ENCODE results near the gene EFNA5.

Gene EFNA5

DNA sequence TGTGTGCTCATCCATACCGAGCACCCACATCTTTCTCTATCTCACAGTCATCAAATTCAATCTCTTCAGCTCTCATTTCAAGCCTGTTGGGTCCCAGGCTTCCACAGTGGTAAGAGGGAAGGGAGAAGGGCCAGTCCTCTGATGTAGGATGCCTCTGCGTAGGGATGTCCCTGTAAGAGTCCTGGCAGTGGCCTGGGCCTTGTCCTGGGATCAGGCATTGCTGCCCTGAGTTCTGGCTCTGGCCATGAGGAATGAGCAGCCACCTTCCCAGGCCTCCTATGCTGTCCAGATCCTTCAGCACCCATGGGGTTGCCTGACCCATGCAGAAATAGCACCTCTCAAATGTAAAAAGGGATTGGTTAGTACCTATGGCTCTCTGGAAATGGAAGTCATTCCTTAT lies 121.2 kb downstream of the EFNA5 start:
- no peaks in the 10 kb centered on the region for H3K4me1 Mint-ChIP-seq (ENCODE audit: low read depth)
- H3K27ac Mint-ChIP-seq, result no peak overlapping the region
- H3K4me3 Mint-ChIP-seq, result no peak overlapping the region
- peaks cover 4% of the 10 kb centered on the region for H3K27me3 Mint-ChIP-seq (ENCODE audit: low read depth)
- H3K36me3 Mint-ChIP-seq (ENCODE audit: low read depth), result no peaks in the 10 kb centered on the region
- H3K9me3 Mint-ChIP-seq, result no peaks in the 10 kb centered on the region

DNA sequence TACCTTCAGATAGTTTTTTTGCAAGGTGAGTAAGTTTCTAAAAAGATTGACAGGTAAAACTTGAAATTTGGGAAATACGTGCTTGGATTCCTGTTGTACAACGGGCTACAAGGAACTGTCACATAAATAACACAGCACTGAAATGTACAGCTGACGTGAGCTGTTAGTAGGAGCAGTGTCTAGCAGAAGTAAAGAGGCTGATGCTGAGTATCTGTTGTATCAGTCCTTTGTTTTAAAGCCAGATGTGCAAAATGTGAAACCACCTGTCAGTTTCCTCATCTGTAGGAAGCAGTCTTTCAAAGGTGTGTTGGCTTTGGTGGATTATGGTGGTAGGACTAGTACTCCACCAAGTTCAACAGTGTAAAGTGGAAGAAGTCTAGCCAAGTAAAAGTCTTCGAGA lies 122.3 kb downstream of the EFNA5 start:
- no peaks in the 10 kb centered on the region for H3K4me1 Mint-ChIP-seq (ENCODE audit: low read depth)

DNA sequence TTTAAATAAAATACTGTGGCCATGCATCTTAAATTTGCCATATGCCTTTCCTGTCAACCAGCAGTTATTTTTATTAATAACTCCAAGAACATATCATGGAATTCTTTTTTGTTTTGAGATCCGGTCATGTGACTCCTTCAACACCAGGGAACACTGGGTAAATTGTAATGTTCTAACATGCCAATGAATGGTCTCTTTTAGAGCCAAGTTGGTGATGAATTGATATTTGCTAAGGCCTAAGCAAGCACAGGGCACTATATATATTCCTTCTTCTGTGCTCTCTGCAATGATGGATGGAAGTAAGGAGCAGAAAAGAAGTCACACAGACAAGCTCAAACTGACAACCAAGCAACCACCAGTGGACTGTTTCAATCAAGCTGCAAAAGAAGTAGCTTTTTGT lies 124.0 kb downstream of the EFNA5 start:
- Mint-ChIP-seq H3K27me3 (ENCODE audit: low read depth) (no peaks in the 10 kb centered on the region), H3K27ac (no peak overlapping the region), H3K9me3 (no peaks in the 10 kb centered on the region), H3K36me3 (ENCODE audit: low read depth) (no peaks in the 10 kb centered on the region), H3K4me1 (ENCODE audit: low read depth) (no peaks in the 10 kb centered on the region), H3K4me3 (no peak overlapping the region)

More for the DNA sequence above, 122.3 kb downstream of the EFNA5 start:
- no peak overlapping the region for H3K27ac Mint-ChIP-seq
- H3K4me3 Mint-ChIP-seq, result no peak overlapping the region
- no peaks in the 10 kb centered on the region for H3K27me3 Mint-ChIP-seq (ENCODE audit: low read depth)
- H3K36me3 Mint-ChIP-seq (ENCODE audit: low read depth), result no peaks in the 10 kb centered on the region
- no peaks in the 10 kb centered on the region for H3K9me3 Mint-ChIP-seq

GRCh38 chr5:107545486-107545885 lies 125.3 kb downstream of the EFNA5 start:
- Mint-ChIP-seq H3K4me1 (ENCODE audit: low read depth) (no peaks in the 10 kb centered on the region), H3K27ac (no peak overlapping the region), H3K9me3 (no peaks in the 10 kb centered on the region), H3K27me3 (ENCODE audit: low read depth) (no peaks in the 10 kb centered on the region), H3K36me3 (ENCODE audit: low read depth) (no peaks in the 10 kb centered on the region), H3K4me3 (no peak overlapping the region)

- H3K27me3 Mint-ChIP-seq (ENCODE audit: low read depth), result no peaks in the 10 kb centered on the region
- no peak overlapping the region for H3K27ac Mint-ChIP-seq
- no peaks in the 10 kb centered on the region for H3K36me3 Mint-ChIP-seq (ENCODE audit: low read depth)
- no peaks in the 10 kb centered on the region for H3K4me1 Mint-ChIP-seq (ENCODE audit: low read depth)
- H3K9me3 Mint-ChIP-seq, result no peaks in the 10 kb centered on the region
- no peak overlapping the region for H3K4me3 Mint-ChIP-seq
Observed at GRCh38 chr5:107544967-107545366, 125.8 kb downstream of the EFNA5 start.

DNA sequence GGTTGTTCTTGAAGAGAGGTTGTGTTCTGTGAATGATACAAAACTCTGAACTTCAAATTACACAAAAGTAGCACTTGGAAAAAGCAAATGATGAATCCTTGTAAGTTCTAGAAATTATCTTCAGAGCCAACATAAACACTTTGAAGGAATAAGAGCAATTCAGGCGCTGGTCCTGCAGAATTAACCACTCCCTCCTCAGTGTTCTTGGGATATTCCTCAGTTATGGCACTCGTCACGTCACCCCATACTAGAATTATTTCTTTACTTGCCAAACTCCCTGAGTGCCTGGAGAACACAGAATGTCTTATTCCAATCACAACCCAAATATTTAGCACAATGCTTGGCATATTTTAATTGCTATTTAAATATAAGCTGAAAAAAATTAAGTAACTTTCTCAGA lies 126.3 kb downstream of the EFNA5 start:
- no peaks in the 10 kb centered on the region for H3K36me3 Mint-ChIP-seq (ENCODE audit: low read depth)
- H3K9me3 Mint-ChIP-seq, result no peaks in the 10 kb centered on the region
- no peaks in the 10 kb centered on the region for H3K4me1 Mint-ChIP-seq (ENCODE audit: low read depth)
- H3K27ac Mint-ChIP-seq, result no peak overlapping the region
- no peak overlapping the region for H3K4me3 Mint-ChIP-seq
- no peaks in the 10 kb centered on the region for H3K27me3 Mint-ChIP-seq (ENCODE audit: low read depth)

GRCh38 chr5:107543868-107544267 lies 126.9 kb downstream of the EFNA5 start:
- no peaks in the 10 kb centered on the region for H3K36me3 Mint-ChIP-seq (ENCODE audit: low read depth)
- no peaks in the 10 kb centered on the region for H3K27me3 Mint-ChIP-seq (ENCODE audit: low read depth)
- H3K4me3 Mint-ChIP-seq, result no peak overlapping the region
- no peak overlapping the region for H3K27ac Mint-ChIP-seq
- H3K4me1 Mint-ChIP-seq (ENCODE audit: low read depth), result no peaks in the 10 kb centered on the region
- H3K9me3 Mint-ChIP-seq, result no peaks in the 10 kb centered on the region

DNA sequence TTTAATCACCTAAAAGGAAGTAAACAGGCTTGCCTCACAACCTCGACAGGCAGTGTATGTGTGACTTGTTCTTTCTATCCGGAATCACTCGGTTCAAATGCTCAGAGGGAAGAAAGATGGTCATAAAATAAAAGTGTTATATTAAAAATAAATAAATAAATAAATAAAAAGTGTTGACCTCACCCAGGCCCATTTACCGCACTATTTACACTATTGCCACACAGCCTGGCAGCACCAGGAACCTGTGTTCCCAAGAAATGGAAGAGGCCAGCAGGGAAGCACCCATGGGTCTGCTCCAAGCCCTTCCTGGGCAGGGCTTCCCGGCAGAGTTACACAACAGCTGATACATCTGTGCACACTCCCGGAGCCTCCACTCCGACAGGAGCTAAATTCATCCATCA lies 127.9 kb downstream of the EFNA5 start:
- Mint-ChIP-seq H3K27ac (no peak overlapping the region), H3K4me3 (no peak overlapping the region), H3K36me3 (ENCODE audit: low read depth) (no peaks in the 10 kb centered on the region), H3K4me1 (ENCODE audit: low read depth) (peaks cover 5% of the 10 kb centered on the region), H3K27me3 (ENCODE audit: low read depth) (no peaks in the 10 kb centered on the region), H3K9me3 (no peaks in the 10 kb centered on the region)

GRCh38 chr5:107542428-107542827 lies 128.3 kb downstream of the EFNA5 start:
- no peaks in the 10 kb centered on the region for H3K9me3 Mint-ChIP-seq
- H3K27me3 Mint-ChIP-seq (ENCODE audit: low read depth), result no peaks in the 10 kb centered on the region
- no peak overlapping the region for H3K4me3 Mint-ChIP-seq
- H3K27ac Mint-ChIP-seq, result no peak overlapping the region
- peaks cover 5% of the 10 kb centered on the region for H3K4me1 Mint-ChIP-seq (ENCODE audit: low read depth)
- H3K36me3 Mint-ChIP-seq (ENCODE audit: low read depth), result no peaks in the 10 kb centered on the region

DNA sequence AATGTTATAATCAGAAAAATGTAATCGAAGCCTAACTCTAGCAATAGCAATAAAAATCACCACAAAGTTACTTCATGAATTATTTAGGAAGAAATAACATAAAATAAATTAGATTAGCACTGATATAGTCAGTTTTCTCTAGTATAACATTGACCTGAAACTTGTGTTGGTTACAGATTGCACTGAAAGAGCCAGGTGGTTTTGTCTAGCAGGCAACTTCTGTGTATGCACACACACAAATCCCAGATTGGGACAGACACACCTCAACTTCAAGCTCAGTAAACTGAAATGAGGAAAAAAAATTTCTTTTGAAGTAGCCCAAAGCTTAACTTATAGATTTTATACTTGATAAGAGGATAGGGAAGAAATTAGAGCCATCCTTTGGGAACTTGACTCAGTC lies 129.3 kb downstream of the EFNA5 start:
- no peak overlapping the region for H3K4me3 Mint-ChIP-seq
- no peak overlapping the region for H3K27ac Mint-ChIP-seq
- peaks cover 5% of the 10 kb centered on the region for H3K4me1 Mint-ChIP-seq (ENCODE audit: low read depth)
- H3K27me3 Mint-ChIP-seq (ENCODE audit: low read depth), result no peaks in the 10 kb centered on the region
- no peaks in the 10 kb centered on the region for H3K9me3 Mint-ChIP-seq
- H3K36me3 Mint-ChIP-seq (ENCODE audit: low read depth), result no peaks in the 10 kb centered on the region

- H3K4me1 Mint-ChIP-seq (ENCODE audit: low read depth), result peaks cover 5% of the 10 kb centered on the region
- H3K4me3 Mint-ChIP-seq, result no peak overlapping the region
- H3K36me3 Mint-ChIP-seq (ENCODE audit: low read depth), result no peaks in the 10 kb centered on the region
- H3K9me3 Mint-ChIP-seq, result no peaks in the 10 kb centered on the region
- no peaks in the 10 kb centered on the region for H3K27me3 Mint-ChIP-seq (ENCODE audit: low read depth)
- H3K27ac Mint-ChIP-seq, result no peak overlapping the region
Observed at GRCh38 chr5:107539726-107540330, 130.9 kb downstream of the EFNA5 start.

GRCh38 chr5:107538805-107539445 lies 131.8 kb downstream of the EFNA5 start:
- Mint-ChIP-seq H3K9me3 (no peaks in the 10 kb centered on the region), H3K36me3 (ENCODE audit: low read depth) (no peaks in the 10 kb centered on the region), H3K4me1 (ENCODE audit: low read depth) (peaks cover 5% of the 10 kb centered on the region), H3K27me3 (ENCODE audit: low read depth) (no peaks in the 10 kb centered on the region), H3K27ac (no peak overlapping the region), H3K4me3 (no peak overlapping the region)

- no peaks in the 10 kb centered on the region for H3K27me3 Mint-ChIP-seq (ENCODE audit: low read depth)
- H3K27ac Mint-ChIP-seq, result no peak overlapping the region
- no peak overlapping the region for H3K4me3 Mint-ChIP-seq
- H3K4me1 Mint-ChIP-seq (ENCODE audit: low read depth), result peaks cover 5% of the 10 kb centered on the region
- no peaks in the 10 kb centered on the region for H3K36me3 Mint-ChIP-seq (ENCODE audit: low read depth)
- H3K9me3 Mint-ChIP-seq, result no peaks in the 10 kb centered on the region
Observed at GRCh38 chr5:107538331-107538730, 132.4 kb downstream of the EFNA5 start.

DNA sequence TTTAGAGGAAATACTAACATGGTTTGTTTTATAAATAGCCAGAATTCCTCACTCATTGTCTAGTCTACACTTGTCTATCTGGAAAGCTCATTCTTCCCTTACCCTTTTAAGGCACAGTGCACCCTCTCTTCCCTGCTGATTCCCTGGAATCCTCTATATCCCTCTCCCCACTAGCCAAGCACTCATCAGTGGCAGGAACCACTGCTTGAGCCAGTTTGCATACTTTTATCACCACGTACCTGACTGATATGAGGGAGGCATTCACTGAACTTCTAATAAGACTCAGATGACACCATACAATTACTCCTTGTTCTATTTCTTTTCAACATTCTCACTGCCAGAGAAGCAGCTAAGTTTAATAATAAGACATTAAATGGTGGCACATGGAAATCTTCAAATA lies 134.9 kb downstream of the EFNA5 start:
- H3K27me3 Mint-ChIP-seq (ENCODE audit: low read depth), result no peaks in the 10 kb centered on the region
- H3K27ac Mint-ChIP-seq, result no peak overlapping the region

DNA sequence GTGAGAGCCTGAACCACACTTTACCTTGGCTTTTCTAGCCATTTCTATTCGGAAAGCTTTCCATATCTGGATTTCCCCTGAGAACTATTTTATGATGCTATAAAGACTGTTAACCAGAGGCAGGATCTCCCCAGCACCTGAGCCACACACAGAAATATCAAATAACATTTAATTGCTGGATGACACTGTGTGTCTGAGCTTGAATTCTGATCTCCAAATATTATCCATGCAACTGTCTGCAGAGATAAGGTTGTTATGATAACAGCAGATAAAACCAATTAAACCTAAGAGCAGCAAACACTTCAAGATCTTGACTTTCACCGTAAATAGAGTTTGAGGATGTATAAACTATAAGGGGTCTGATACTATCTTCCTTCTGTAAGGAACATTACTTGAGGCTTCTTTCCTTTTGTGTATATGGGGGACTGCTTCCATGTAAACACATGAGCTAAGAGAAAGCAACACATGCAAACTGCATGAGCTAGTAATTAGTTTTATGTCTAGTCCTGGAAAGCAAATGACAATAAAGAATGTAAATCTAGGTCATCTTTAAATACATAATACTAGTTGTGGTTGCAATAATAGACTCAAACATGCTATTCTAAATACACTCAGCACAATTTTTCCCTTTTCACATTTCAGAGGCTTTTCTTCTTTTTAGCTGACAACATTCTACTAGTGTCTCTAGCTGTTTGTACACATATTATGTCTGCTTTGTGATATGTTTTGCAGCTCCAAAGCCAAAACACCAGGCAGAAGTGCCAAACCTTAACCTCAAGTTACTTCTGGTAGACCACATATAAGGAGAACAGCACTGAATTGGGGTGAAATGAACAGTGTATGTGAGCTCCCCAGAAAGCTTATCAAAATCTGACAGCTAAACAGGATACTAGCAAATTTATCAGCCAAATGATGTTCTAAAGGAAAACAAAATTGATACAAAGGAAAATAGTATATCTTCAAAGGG lies 136.5 kb downstream of the EFNA5 start:
- Mint-ChIP-seq H3K36me3 (ENCODE audit: low read depth) (no peaks in the 10 kb centered on the region), H3K27me3 (ENCODE audit: low read depth) (no peaks in the 10 kb centered on the region), H3K9me3 (no peaks in the 10 kb centered on the region), H3K4me1 (ENCODE audit: low read depth) (peaks cover 5% of the 10 kb centered on the region), H3K27ac (no peak overlapping the region), H3K4me3 (no peak overlapping the region)

More for the DNA sequence above, 134.9 kb downstream of the EFNA5 start:
- no peak overlapping the region for H3K4me3 Mint-ChIP-seq
- no peaks in the 10 kb centered on the region for H3K36me3 Mint-ChIP-seq (ENCODE audit: low read depth)
- no peaks in the 10 kb centered on the region for H3K9me3 Mint-ChIP-seq
- peaks cover 5% of the 10 kb centered on the region for H3K4me1 Mint-ChIP-seq (ENCODE audit: low read depth)
